Thyroid gland (tissue), 4 donors: ENCODE measurements around the gene GARNL3. TPM values are rescaled to one million over a fixed set of nuclear protein-coding genes. Genes with fewer than 3 reads are reported as not detected.
A peak's percentile ranks its signal among the peaks of the same experiment; 100 is the strongest.

Experiments used
- DNase-seq, 2 donors: peaks; one replicate each; pipeline ENCODE4 v3.0.0-alpha.2; 2019
- H3K27ac ChIP-seq, 3 donors: fragments of 200-600 bp; sonication (generic); 1 replicate in 2 of 3; 2 replicates in 1 of 3; pipeline ENCODE4 v1.5.1; 2016 to 2019; ENCODE audit warnings: mild to moderate bottlenecking in 1 of 3, moderate library complexity in 1 of 3
- H3K27me3 ChIP-seq: fragments of 200-600 bp; sonication (generic); one replicate; pipeline ENCODE4 v1.5.1; 2019
- H3K36me3 ChIP-seq, 2 donors: fragments of 200-600 bp; sonication (generic); one replicate each; pipeline ENCODE4 v1.5.1; 2016 to 2019
- H3K4me1 ChIP-seq, 2 donors: fragments of 200-600 bp; sonication (generic); one replicate each; pipeline ENCODE4 v1.5.1; 2017 to 2019
- H3K4me3 ChIP-seq, 3 donors: fragments of 200-600 bp; sonication (generic); replicated peaks in 1 of 3; 1 replicate in 2 of 3; 2 replicates in 1 of 3; pipeline ENCODE4 v1.5.1; 2016; ENCODE audit warnings: mild to moderate bottlenecking in 1 of 3
- H3K9me3 ChIP-seq: fragments of 200-600 bp; sonication (generic); one replicate; pipeline ENCODE4 v1.5.1; 2017
- POLR2A ChIP-seq, 2 donors: fragments of 450-650 bp; IDR thresholded peaks; one replicate each; pipeline ENCODE4 v1.6.1; 2017; ENCODE audit warnings: antibody characterized with exemption in 2 of 2, mild to moderate bottlenecking in 2 of 2, moderate library complexity in 1 of 2
- WGBS, 2 donors: methylation state at CpG; one replicate each; pipeline ENCODE4 v1.1.5; 2017; 5-methylcytosine and 5-hydroxymethylcytosine counted together
- intact Hi-C: fragments of 100-400 bp; cut with DNase I; formaldehyde crosslinking; loops from one replicate; pipeline ENCODE4 v1.15.1; 2023
- total RNA-seq, 4 donors: library from RNA; depleted of rRNA; stranded (reverse); fragments of >200 nt; gene quantifications; one replicate each; pipeline ENCODE4 v1.2.3, GENCODE V29; 2016
- TF ChIP-seq, protein P1 (sequence below), 6 experiments: fragments of 200-600 bp in 3 of 6; fragments of 450-650 bp in 3 of 6; sonication (generic) in 3 of 6; IDR thresholded peaks; one replicate each; pipeline ENCODE4 v1.5.1; 2016 to 2019; ENCODE audit warnings: antibody characterized with exemption in 6 of 6, mild to moderate bottlenecking in 2 of 6, inconsistent platforms in 1 of 6, moderate library complexity in 1 of 6

The GARNL3 gene
- total RNA-seq, 4 donors from 2014 or later: 14.6 to 49.1 (median 20.1) TPM

DNA sequence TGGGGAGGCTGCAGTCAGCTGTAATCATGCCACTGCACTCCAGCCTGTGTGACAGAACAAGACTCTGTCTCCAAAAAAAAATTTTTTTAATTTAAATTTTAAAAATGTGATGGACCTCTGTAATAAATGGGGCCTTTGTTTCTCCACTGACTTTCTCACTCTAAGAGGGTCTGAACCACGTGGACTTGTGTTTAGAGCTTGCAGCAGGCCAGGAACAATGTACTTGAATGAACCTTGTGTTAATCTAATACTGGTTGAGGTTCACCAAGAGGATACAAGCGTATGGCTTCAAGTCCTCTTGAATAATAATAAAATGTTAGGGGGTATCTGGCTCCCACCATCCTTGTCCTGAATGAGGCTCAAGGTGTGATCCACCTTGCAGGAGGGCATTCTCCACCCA lies 118.0 kb downstream of the GARNL3 start:
- peaks cover 6 to 7% of the 10 kb centered on the region in 2 donors for H3K4me1 ChIP-seq
- H3K4me3 ChIP-seq: no peak overlapping the region
- no peaks in the 10 kb centered on the region for H3K27me3 ChIP-seq
- no peak overlapping the region for H3K27ac ChIP-seq
- WGBS, 2 donors: 83 to 88% methylated on average over 2 of the region's 2 CpGs
- DNase-seq: no peak
- H3K36me3 ChIP-seq: no peaks in the 10 kb centered on the region
- TF ChIP-seq, protein P1, sequence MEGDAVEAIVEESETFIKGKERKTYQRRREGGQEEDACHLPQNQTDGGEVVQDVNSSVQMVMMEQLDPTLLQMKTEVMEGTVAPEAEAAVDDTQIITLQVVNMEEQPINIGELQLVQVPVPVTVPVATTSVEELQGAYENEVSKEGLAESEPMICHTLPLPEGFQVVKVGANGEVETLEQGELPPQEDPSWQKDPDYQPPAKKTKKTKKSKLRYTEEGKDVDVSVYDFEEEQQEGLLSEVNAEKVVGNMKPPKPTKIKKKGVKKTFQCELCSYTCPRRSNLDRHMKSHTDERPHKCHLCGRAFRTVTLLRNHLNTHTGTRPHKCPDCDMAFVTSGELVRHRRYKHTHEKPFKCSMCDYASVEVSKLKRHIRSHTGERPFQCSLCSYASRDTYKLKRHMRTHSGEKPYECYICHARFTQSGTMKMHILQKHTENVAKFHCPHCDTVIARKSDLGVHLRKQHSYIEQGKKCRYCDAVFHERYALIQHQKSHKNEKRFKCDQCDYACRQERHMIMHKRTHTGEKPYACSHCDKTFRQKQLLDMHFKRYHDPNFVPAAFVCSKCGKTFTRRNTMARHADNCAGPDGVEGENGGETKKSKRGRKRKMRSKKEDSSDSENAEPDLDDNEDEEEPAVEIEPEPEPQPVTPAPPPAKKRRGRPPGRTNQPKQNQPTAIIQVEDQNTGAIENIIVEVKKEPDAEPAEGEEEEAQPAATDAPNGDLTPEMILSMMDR (IDR thresholded peaks at IDR 0.05): no peak
- no peak for TF ChIP-seq POLR2A (IDR thresholded peaks at IDR 0.05)
- intact Hi-C loops: no loop called here
- H3K9me3 ChIP-seq: no peaks in the 10 kb centered on the region

DNA sequence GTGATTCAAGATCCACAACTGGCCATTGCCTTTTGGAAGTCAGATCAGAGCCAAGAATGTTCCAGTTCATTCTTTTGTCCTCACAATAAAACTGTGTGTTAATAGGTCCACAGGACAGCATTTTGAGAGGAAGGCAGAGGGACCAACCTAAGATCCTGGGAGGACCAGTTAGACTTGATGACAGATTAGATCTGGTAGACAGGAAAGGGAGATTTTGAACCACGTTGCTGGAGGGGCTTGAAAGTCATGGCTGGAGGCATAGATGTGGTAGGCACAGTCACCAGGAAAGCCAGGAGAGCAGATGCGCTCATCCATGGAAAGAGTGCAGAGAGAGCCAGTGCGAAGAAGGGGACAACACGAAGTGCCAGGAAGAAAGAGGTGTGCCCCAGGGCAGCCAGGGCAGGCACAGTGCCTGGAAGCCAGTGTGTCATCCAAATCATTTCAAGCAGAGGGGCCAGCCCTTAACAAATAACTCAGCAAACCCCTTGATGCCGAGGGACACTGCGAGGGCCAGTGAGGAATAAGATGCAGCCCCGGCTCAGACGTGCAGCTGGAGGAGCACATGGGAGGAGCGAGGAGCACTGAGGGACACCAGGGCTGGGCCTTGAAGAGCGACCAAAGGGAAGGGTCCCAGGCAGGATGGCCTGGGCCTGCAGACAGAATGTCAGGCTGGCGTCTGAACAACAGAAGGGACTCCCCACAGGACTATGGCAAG lies 119.6 kb downstream of the GARNL3 start:
- TF ChIP-seq, protein P1 (IDR thresholded peaks at IDR 0.05): no peak
- TF ChIP-seq POLR2A (IDR thresholded peaks at IDR 0.05): no peak
- 63 to 68% methylated on average over 11 of the region's 11 CpGs for WGBS, 2 donors
- H3K36me3 ChIP-seq: no peaks in the 10 kb centered on the region
- no peak overlapping the region for H3K4me3 ChIP-seq
- no peaks in the 10 kb centered on the region for H3K27me3 ChIP-seq
- no peaks in the 10 kb centered on the region for H3K9me3 ChIP-seq
- H3K4me1 ChIP-seq: peaks cover 6 to 7% of the 10 kb centered on the region in 2 donors
- DNase-seq: peak; percentile 58 to 64
- intact Hi-C loops: no loop called here
- no peak overlapping the region for H3K27ac ChIP-seq

DNA sequence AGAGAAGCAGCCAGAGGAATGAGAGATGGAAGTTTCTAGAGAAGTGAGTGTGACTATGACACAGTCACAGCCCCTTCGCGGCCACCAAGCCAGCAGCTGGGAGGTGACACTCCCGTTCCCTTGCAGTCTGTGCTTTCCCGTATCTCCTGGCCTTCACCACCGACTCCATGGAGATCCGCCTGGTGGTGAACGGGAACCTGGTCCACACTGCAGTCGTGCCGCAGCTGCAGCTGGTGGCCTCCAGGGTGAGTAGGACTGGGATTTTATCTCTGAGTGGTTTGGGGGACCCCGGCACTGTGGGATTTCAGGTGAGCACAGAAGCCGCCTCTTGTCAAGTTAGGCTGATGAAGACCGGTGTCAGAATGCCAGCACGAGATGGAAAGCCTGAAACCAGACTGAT lies 120.3 kb downstream of the GARNL3 start:
- WGBS, 2 donors: 92% methylated on average over 13 of the region's 13 CpGs
- TF ChIP-seq, protein P1 (IDR thresholded peaks at IDR 0.05): no peak
- no peak for TF ChIP-seq POLR2A (IDR thresholded peaks at IDR 0.05)
- H3K36me3 ChIP-seq: no peaks in the 10 kb centered on the region
- intact Hi-C loops: no loop called here
- H3K27me3 ChIP-seq: no peaks in the 10 kb centered on the region
- peaks cover 6 to 7% of the 10 kb centered on the region in 2 donors for H3K4me1 ChIP-seq
- no peaks in the 10 kb centered on the region for H3K9me3 ChIP-seq
- no peak for DNase-seq
- H3K27ac ChIP-seq: no peak overlapping the region
- no peak overlapping the region for H3K4me3 ChIP-seq

DNA sequence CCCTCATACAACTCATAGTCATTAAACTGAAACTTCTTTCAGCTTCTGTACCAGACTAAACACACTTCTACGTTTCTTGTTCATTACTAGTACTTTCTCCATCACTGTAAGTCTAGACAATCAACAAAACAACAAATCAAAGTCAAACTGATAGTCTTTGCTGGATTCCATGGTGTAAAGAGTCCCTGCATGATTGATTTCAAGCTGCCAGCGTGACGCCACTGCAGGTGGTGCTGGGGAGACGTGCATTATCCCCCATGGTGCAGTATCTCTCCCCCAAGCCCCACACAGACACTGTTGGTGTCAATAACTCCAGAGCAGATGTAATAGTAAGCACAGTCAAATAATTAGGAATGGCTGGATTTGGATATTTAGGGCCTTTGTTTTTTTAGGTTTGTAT lies 121.7 kb downstream of the GARNL3 start:
- TF ChIP-seq POLR2A (IDR thresholded peaks at IDR 0.05): no peak
- TF ChIP-seq, protein P1 (IDR thresholded peaks at IDR 0.05): no peak
- Histone ChIP-seq H3K9me3 (no peaks in the 10 kb centered on the region), H3K4me3 (no peak overlapping the region), H3K27me3 (no peaks in the 10 kb centered on the region), H3K27ac (no peak overlapping the region), H3K4me1 (peaks cover 6 to 7% of the 10 kb centered on the region in 2 donors), H3K36me3 (no peaks in the 10 kb centered on the region)
- DNase-seq: no peak
- WGBS, 2 donors: 84 to 97% methylated on average over 4 of the region's 4 CpGs
- intact Hi-C loops: no loop called here

DNA sequence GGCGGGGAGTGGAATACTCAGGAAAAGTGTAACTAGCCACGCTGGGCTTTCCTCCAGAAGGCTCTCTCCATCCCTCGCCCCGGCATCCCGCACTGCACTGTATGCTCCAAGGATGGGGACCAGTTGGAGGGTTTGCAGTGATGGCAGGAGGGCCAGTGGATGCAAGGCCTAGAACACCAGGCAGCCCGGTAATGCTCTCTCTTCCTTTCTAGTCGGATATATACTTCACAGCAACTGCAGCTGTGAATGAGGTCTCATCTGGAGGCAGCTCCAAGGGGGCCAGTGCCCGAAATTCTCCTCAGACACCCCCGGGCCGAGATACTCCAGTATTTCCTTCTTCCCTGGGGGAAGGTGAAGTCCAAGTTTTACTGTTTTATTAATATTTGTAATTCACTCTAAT lies 122.4 kb downstream of the GARNL3 start:
- Histone ChIP-seq H3K36me3 (no peaks in the 10 kb centered on the region), H3K27me3 (no peaks in the 10 kb centered on the region), H3K4me1 (peaks cover 6 to 7% of the 10 kb centered on the region in 2 donors), H3K9me3 (no peaks in the 10 kb centered on the region), H3K27ac (no peak overlapping the region), H3K4me3 (no peak overlapping the region)
- TF ChIP-seq, protein P1 (IDR thresholded peaks at IDR 0.05): no peak
- DNase-seq: no peak
- 94 to 95% methylated on average over 10 of the region's 10 CpGs for WGBS, 2 donors
- intact Hi-C loops: no loop called here
